ENCODE measurements around the gene MYH15. TPM values are rescaled to one million over a fixed set of nuclear protein-coding genes. Genes with fewer than 3 reads are reported as not detected.

MYH15 gene
- total and polyA plus RNA-seq, 10 of the 15 experiments (the other 5 are each of a cell fraction or from before 2014, with no cell fraction given), result 0.05 to 0.27 (median 0.09) TPM; not detected in 1

DNA sequence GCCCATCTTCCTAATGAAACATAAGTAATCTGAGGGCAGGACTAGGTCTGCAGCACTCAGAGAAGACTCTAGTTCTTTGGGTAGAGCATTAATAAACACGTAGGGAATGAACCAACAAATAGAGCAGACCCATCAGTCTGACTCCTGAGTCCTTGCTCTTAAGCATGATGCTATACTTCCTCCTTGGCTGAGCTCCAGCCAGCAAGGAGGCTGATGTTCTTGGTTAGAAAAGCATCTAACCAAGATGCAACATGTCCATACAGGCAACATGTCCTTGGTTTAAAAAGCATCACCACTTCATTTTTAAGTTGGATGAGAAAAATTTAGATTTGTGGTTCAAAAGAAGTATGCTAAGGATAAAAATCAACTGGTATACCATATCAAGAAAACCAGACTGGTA, 8.5 kb upstream of the MYH15 start (continued):
- TF ChIP-seq HDGF (IDR thresholded peaks at IDR 0.05), result no peak
- TF ChIP-seq, protein P1, sequence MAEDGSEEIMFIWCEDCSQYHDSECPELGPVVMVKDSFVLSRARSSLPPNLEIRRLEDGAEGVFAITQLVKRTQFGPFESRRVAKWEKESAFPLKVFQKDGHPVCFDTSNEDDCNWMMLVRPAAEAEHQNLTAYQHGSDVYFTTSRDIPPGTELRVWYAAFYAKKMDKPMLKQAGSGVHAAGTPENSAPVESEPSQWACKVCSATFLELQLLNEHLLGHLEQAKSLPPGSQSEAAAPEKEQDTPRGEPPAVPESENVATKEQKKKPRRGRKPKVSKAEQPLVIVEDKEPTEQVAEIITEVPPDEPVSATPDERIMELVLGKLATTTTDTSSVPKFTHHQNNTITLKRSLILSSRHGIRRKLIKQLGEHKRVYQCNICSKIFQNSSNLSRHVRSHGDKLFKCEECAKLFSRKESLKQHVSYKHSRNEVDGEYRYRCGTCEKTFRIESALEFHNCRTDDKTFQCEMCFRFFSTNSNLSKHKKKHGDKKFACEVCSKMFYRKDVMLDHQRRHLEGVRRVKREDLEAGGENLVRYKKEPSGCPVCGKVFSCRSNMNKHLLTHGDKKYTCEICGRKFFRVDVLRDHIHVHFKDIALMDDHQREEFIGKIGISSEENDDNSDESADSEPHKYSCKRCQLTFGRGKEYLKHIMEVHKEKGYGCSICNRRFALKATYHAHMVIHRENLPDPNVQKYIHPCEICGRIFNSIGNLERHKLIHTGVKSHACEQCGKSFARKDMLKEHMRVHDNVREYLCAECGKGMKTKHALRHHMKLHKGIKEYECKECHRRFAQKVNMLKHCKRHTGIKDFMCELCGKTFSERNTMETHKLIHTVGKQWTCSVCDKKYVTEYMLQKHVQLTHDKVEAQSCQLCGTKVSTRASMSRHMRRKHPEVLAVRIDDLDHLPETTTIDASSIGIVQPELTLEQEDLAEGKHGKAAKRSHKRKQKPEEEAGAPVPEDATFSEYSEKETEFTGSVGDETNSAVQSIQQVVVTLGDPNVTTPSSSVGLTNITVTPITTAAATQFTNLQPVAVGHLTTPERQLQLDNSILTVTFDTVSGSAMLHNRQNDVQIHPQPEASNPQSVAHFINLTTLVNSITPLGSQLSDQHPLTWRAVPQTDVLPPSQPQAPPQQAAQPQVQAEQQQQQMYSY (CRISPR knock-in tag; IDR thresholded peaks at IDR 0.05), result no peak
- TF ChIP-seq, protein P2, sequence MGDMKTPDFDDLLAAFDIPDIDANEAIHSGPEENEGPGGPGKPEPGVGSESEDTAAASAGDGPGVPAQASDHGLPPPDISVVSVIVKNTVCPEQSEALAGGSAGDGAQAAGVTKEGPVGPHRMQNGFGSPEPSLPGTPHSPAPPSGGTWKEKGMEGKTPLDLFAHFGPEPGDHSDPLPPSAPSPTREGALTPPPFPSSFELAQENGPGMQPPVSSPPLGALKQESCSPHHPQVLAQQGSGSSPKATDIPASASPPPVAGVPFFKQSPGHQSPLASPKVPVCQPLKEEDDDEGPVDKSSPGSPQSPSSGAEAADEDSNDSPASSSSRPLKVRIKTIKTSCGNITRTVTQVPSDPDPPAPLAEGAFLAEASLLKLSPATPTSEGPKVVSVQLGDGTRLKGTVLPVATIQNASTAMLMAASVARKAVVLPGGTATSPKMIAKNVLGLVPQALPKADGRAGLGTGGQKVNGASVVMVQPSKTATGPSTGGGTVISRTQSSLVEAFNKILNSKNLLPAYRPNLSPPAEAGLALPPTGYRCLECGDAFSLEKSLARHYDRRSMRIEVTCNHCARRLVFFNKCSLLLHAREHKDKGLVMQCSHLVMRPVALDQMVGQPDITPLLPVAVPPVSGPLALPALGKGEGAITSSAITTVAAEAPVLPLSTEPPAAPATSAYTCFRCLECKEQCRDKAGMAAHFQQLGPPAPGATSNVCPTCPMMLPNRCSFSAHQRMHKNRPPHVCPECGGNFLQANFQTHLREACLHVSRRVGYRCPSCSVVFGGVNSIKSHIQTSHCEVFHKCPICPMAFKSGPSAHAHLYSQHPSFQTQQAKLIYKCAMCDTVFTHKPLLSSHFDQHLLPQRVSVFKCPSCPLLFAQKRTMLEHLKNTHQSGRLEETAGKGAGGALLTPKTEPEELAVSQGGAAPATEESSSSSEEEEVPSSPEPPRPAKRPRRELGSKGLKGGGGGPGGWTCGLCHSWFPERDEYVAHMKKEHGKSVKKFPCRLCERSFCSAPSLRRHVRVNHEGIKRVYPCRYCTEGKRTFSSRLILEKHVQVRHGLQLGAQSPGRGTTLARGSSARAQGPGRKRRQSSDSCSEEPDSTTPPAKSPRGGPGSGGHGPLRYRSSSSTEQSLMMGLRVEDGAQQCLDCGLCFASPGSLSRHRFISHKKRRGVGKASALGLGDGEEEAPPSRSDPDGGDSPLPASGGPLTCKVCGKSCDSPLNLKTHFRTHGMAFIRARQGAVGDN (IDR thresholded peaks at IDR 0.05), result no peak

- H3K27me3 ChIP-seq (replicated peaks in 1 of 2; ENCODE audit: control insufficient read depth in 2 of 2, insufficient read depth in 2 of 2, low read length in 1 of 2), result no peaks in the 10 kb centered on the region
- H3K4me3 ChIP-seq, result no peak overlapping the region
- RAD21 ChIA-PET (ENCODE audit: unreplicated experiment), result no interaction called here
- no peaks in the 10 kb centered on the region for H3K4me1 ChIP-seq (ENCODE audit: control insufficient read depth, insufficient read depth, low read length)
- H2AFZ ChIP-seq (ENCODE audit: control insufficient read depth, low read depth, low read length), result no peak overlapping the region
- SMC1A ChIA-PET (ENCODE audit: uncharacterized antibody, unreplicated experiment), result no interaction called here
- no TSS peak for BruUV-seq (replicated peaks)
- in situ Hi-C loops (cut with MboI) (no loop called here), intact Hi-C loops (cut with micrococcal nuclease; ENCODE audit: unreplicated experiment) (no loop called here)
- H3K79me2 ChIP-seq (ENCODE audit: control insufficient read depth, insufficient read depth, low read length), result no peaks in the 10 kb centered on the region
- H3K9me3 ChIP-seq (replicated peaks; ENCODE audit: control insufficient read depth, insufficient read depth, low read length), result no peaks in the 10 kb centered on the region
- H3K9ac ChIP-seq (ENCODE audit: control insufficient read depth, insufficient read depth, low read length), result no peak overlapping the region
- POLR2A ChIA-PET, result no interaction called here
- no peak for ATAC-seq
- H4K20me1 ChIP-seq (ENCODE audit: control insufficient read depth, insufficient read depth), result no peaks in the 10 kb centered on the region
- no peak for DNase-seq (ENCODE audit: low read depth, low spot score)
- CTCF ChIA-PET, result interaction anchor here (1.2 to 2.7 kb wide), 2 partner anchors 35 to 39 kb away, joined by 3 to 8 read pairs; no protein-coding TSS in a partner anchor
- H3K27ac ChIP-seq (ENCODE audit: control insufficient read depth, insufficient read depth), result no peak overlapping the region
- H3K36me3 ChIP-seq (ENCODE audit: control insufficient read depth in 2 of 2, insufficient read depth in 2 of 2, low read length in 1 of 2), result no peaks in the 10 kb centered on the region
- FAIRE-seq, result no peak
- no peak overlapping the region for H3K4me2 ChIP-seq (ENCODE audit: control insufficient read depth, insufficient read depth)
- WGBS (ENCODE audit: insufficient coverage, insufficient replicate concordance, low lambda C conversion rate, missing lambda C conversion rate), result 12% methylated on average over 2 of the region's 2 CpGs
- TF ChIP-seq MYB (IDR thresholded peaks at IDR 0.05; ENCODE audit: borderline replicate concordance, low read depth, low read length) (no peak), SUPT20H (IDR thresholded peaks at IDR 0.05; ENCODE audit: borderline replicate concordance, control insufficient read depth, low read depth, low read length) (no peak), NFIC (IDR thresholded peaks at IDR 0.05; ENCODE audit: low read depth, low read length) (no peak), NRF1 (conservative IDR thresholded peaks at IDR 0.05; ENCODE audit: low read depth, low read length) (no peak), SUZ12 (IDR thresholded peaks at IDR 0.05; ENCODE audit: unreplicated experiment) (no peak), POLR2AphosphoS2 (IDR thresholded peaks at IDR 0.05; ENCODE audit: low read depth, low read length) (no peak)
Measured at GRCh38 chr3:108516881-108517280, 6.5 kb upstream of the MYH15 start.

Data from GM12878 (cell line).